Peyer's patch (tissue), 4 donors: ENCODE measurements around the gene DOCK2. TPM values are rescaled to one million over a fixed set of nuclear protein-coding genes. Genes with fewer than 3 reads are reported as not detected.

Experiments used
- DNase-seq, 3 donors: peaks; one replicate each; pipeline ENCODE4 v3.0.0-alpha.2; 2017 to 2019
- H3K27ac ChIP-seq, 4 donors: fragments of 200-600 bp; sonication (generic); one replicate each; pipeline ENCODE4 v1.5.1; 2016 to 2019
- H3K27me3 ChIP-seq, 2 donors: fragments of 200-600 bp; sonication (generic); one replicate each; pipeline ENCODE4 v1.5.1; 2019
- H3K36me3 ChIP-seq, 3 donors: fragments of 200-600 bp; sonication (generic); one replicate each; pipeline ENCODE4 v1.5.1; 2016 to 2019
- H3K4me1 ChIP-seq, 4 donors: fragments of 200-600 bp; sonication (generic); one replicate each; pipeline ENCODE4 v1.5.1; 2016 to 2019
- H3K4me3 ChIP-seq, 4 donors: fragments of 200-600 bp; sonication (generic); 1 replicate in 3 of 4; 2 replicates in 1 of 4; pipeline ENCODE4 v1.5.1; 2016 to 2019; ENCODE audit warnings: mild to moderate bottlenecking in 1 of 4
- H3K9me3 ChIP-seq, 4 donors: fragments of 200-600 bp; sonication (generic); one replicate each; pipeline ENCODE4 v1.5.1; 2016 to 2019; ENCODE audit warnings: mild to moderate bottlenecking in 1 of 4
- CTCF ChIP-seq, 6 experiments: fragments of 450-650 bp in 4 of 6; fragments of 200-600 bp in 2 of 6; sonication (generic) in 1 of 6; IDR thresholded peaks; one replicate each; pipeline ENCODE4 v1.5.1; 2017 to 2019; ENCODE audit warnings: antibody characterized with exemption in 6 of 6, mild to moderate bottlenecking in 3 of 6, moderate library complexity in 1 of 6
- POLR2A ChIP-seq, 2 donors: fragments of 450-650 bp; IDR thresholded peaks; one replicate each; pipeline ENCODE4 v1.5.1; 2017; ENCODE audit warnings: antibody characterized with exemption in 2 of 2, mild to moderate bottlenecking in 2 of 2, moderate library complexity in 2 of 2
- total RNA-seq, 4 donors: library from RNA; depleted of rRNA; stranded (reverse); fragments of >200 nt; gene quantifications; one replicate each; pipeline ENCODE4 v1.1.0, GENCODE V29; 2016

DOCK2 gene
- total RNA-seq, 4 donors from 2014 or later: 13.8 to 200 (median 17.8) TPM

- Histone ChIP-seq H3K36me3 (no peaks in the 10 kb centered on the region), H3K9me3 (no peaks in the 10 kb centered on the region), H3K4me1 (no peaks in the 10 kb centered on the region), H3K27ac (no peak overlapping the region), H3K27me3 (no peaks in the 10 kb centered on the region), H3K4me3 (no peak overlapping the region)
- TF ChIP-seq POLR2A (IDR thresholded peaks at IDR 0.05) (no peak), CTCF (IDR thresholded peaks at IDR 0.05) (no peak)
- DNase-seq: no peak
These were observed 54.4 kb downstream of the DOCK2 start for GRCh38 chr5:169691471-169691870.

- no peak for DNase-seq
- Histone ChIP-seq H3K4me1 (no peaks in the 10 kb centered on the region), H3K27ac (no peak overlapping the region), H3K36me3 (no peaks in the 10 kb centered on the region), H3K4me3 (no peak overlapping the region), H3K27me3 (no peaks in the 10 kb centered on the region), H3K9me3 (no peaks in the 10 kb centered on the region)
- TF ChIP-seq POLR2A (IDR thresholded peaks at IDR 0.05): no peak
- TF ChIP-seq CTCF (IDR thresholded peaks at IDR 0.05): no peak
These were observed 57.1 kb downstream of the DOCK2 start for GRCh38 chr5:169694091-169694625.

- Histone ChIP-seq H3K4me3 (no peak overlapping the region), H3K27me3 (no peaks in the 10 kb centered on the region), H3K4me1 (no peaks in the 10 kb centered on the region), H3K9me3 (no peaks in the 10 kb centered on the region), H3K36me3 (no peaks in the 10 kb centered on the region), H3K27ac (no peak overlapping the region)
- no peak for DNase-seq
- TF ChIP-seq POLR2A (IDR thresholded peaks at IDR 0.05) (no peak), CTCF (IDR thresholded peaks at IDR 0.05) (no peak)
These were observed 58.0 kb downstream of the DOCK2 start for GRCh38 chr5:169695025-169695625.

- no peaks in the 10 kb centered on the region for H3K36me3 ChIP-seq
- DNase-seq: no peak
- H3K27ac ChIP-seq: no peak overlapping the region
- H3K27me3 ChIP-seq: no peaks in the 10 kb centered on the region
- H3K4me3 ChIP-seq: no peak overlapping the region
- TF ChIP-seq CTCF (IDR thresholded peaks at IDR 0.05) (no peak), POLR2A (IDR thresholded peaks at IDR 0.05) (no peak)
- no peaks in the 10 kb centered on the region for H3K9me3 ChIP-seq
- H3K4me1 ChIP-seq: no peaks in the 10 kb centered on the region
These were observed 58.9 kb downstream of the DOCK2 start for GRCh38 chr5:169695919-169696490.

GRCh38 chr5:169696621-169697510 is 59.8 kb downstream of the DOCK2 start:
- Histone ChIP-seq H3K9me3 (no peaks in the 10 kb centered on the region), H3K36me3 (no peaks in the 10 kb centered on the region), H3K4me3 (no peak overlapping the region), H3K27ac (no peak overlapping the region), H3K4me1 (no peaks in the 10 kb centered on the region), H3K27me3 (no peaks in the 10 kb centered on the region)
- TF ChIP-seq POLR2A (IDR thresholded peaks at IDR 0.05) (no peak), CTCF (IDR thresholded peaks at IDR 0.05) (no peak)
- DNase-seq: no peak
